Subcutaneous adipose tissue (tissue), 4 donors: ENCODE measurements around the gene IFNE. TPM values are rescaled to one million over a fixed set of nuclear protein-coding genes. Genes with fewer than 3 reads are reported as not detected.
A peak's percentile ranks its signal among the peaks of the same experiment; 100 is the strongest.

Experiments
- CTCF ChIP-seq: fragments of 450-650 bp; IDR thresholded peaks from one replicate; pipeline ENCODE4 v1.5.1; 2016; ENCODE audit warnings: low read depth, mild to moderate bottlenecking, control low read depth, antibody characterized with exemption, moderate library complexity
- small RNA-seq: library from RNA; depleted of rRNA; stranded (forward); fragments of <200 nt; gene quantifications from one replicate; pipeline ENCODE3, GENCODE V24; 2016
- total RNA-seq, 4 donors: library from RNA; depleted of rRNA; stranded (reverse); fragments of >200 nt; gene quantifications; one replicate each; pipeline ENCODE4 v1.1.0, GENCODE V29; 2016

IFNE gene
- total RNA-seq, 4 donors from 2014 or later = not detected

- no peak for TF ChIP-seq CTCF
Observed at GRCh38 chr9:21440139-21440538, 42.0 kb downstream of the IFNE start, which contains the start of gene IFNA1. TSS of gene IFNA1 (plus strand) at chr9:21440439. CDS start at chr9:21440508, 69 bp downstream.

- TF ChIP-seq CTCF = no peak
Observed at GRCh38 chr9:21434202-21435014, 47.7 kb downstream of the IFNE start.

GRCh38 chr9:21432672-21433425, 49.3 kb downstream of the IFNE start:
- no peak for TF ChIP-seq CTCF

Small RNA genes within 50 kb of the gene (small RNA-seq; reads per million reads assigned to genes)
- gene MIR31 = 3.4 reads per million, percentile 64 among the genes with 10 or more reads in this experiment
- gene RF00157 = not detected

Other genes starting within 250 kb of the IFNE start
- gene IFNA14, start 242.3 kb downstream of the IFNE start, total RNA-seq = not detected
- gene IFNA5, start 177.0 kb downstream of the IFNE start, total RNA-seq = under 1 TPM in 1 of 4 donors, not detected in 3; 0.51 TPM
- 10 to 100 TPM; 18.6 to 28.4 (median 26.5) TPM for gene KLHL9, start 146.9 kb downstream of the IFNE start, total RNA-seq
- not detected for gene IFNA6, start 131.4 kb downstream of the IFNE start, total RNA-seq
- not detected for gene IFNA13, start 114.3 kb downstream of the IFNE start, total RNA-seq
- gene IFNA2, start 96.9 kb downstream of the IFNE start, total RNA-seq = not detected
- not detected for gene IFNA8, start 73.2 kb downstream of the IFNE start, total RNA-seq
- not detected for gene IFNA1, start 41.9 kb downstream of the IFNE start, total RNA-seq